Occipital lobe (tissue), 2 donors: ENCODE data around the gene SNED1. TPM values are rescaled to one million over a fixed set of nuclear protein-coding genes. Genes with fewer than 3 reads are reported as not detected.

Experiments
- small RNA-seq: library from RNA; depleted of rRNA; stranded (forward); fragments of <200 nt; gene quantifications from one replicate; pipeline ENCODE3, GENCODE V24; 2014
- total RNA-seq: library from RNA; depleted of rRNA; stranded (reverse); fragments of >200 nt; gene quantifications from one replicate; pipeline ENCODE4 v1.2.3, GENCODE V29; 2014

The SNED1 gene
- total RNA-seq, 1 donor from 2014 or later = 3.3 TPM

Small RNA genes within 50 kb of the gene (small RNA-seq; reads per million reads assigned to genes)
- not detected for gene AC005237.2

Other genes starting within 250 kb of the SNED1 start
- gene KIF1A, start 178.4 kb upstream of the SNED1 start, total RNA-seq = 219 TPM
- gene AGXT, start 129.8 kb upstream of the SNED1 start, total RNA-seq = not detected
- not detected for gene MAB21L4, start 102.5 kb upstream of the SNED1 start, total RNA-seq
- under 0.01 TPM for gene CROCC2, start 92.3 kb upstream of the SNED1 start, total RNA-seq
- gene MTERF4, start 103.7 kb downstream of the SNED1 start, total RNA-seq = 40.2 TPM
- 11.9 TPM for gene PASK, start 150.9 kb downstream of the SNED1 start, total RNA-seq
- gene PPP1R7, start 151.8 kb downstream of the SNED1 start, total RNA-seq = 38.5 TPM
- 0.16 TPM for gene ANO7, start 190.1 kb downstream of the SNED1 start, total RNA-seq